Stimulated activated CD4-positive, alpha-beta T cell treated with anti-CD3 and anti-CD28 coated beads, Interleukin-15, amount 100 ng/mL, for 1 hour (primary cell): ENCODE results near the gene PHF12.
"Not testable (repeated sequence)": the region's sequence is repeated elsewhere in the genome, so short reads cannot be mapped to it uniquely, and the experiment has no call there.

Experiments
- DNase-seq, 2 donors: peaks; one replicate each; pipeline ENCODE4 v3.0.0-alpha.2; 2020; ENCODE audit warnings: low read depth in 1 of 2, low spot score in 1 of 2

PHF12 gene

GRCh38 chr17:28935744-28936460 lies 15.4 kb downstream of the PHF12 start:
- no peak for DNase-seq

- not testable (repeated sequence) for DNase-seq
These were observed 16.8 kb downstream of the PHF12 start for GRCh38 chr17:28934508-28934907.

GRCh38 chr17:28929787-28930186 lies 21.5 kb downstream of the PHF12 start:
- no peak for DNase-seq

GRCh38 chr17:28928061-28928460 lies 23.3 kb downstream of the PHF12 start:
- DNase-seq = no peak

- DNase-seq = no peak
These were observed 24.5 kb downstream of the PHF12 start for GRCh38 chr17:28926786-28927185.

- no peak for DNase-seq
These were observed 25.0 kb downstream of the PHF12 start for GRCh38 chr17:28926366-28926765.

GRCh38 chr17:28925912-28926365 lies 25.4 kb downstream of the PHF12 start:
- DNase-seq = peak in 1 of 2 donors; percentile 22

- no peak for DNase-seq
These were observed 31.1 kb downstream of the PHF12 start for GRCh38 chr17:28920201-28920600.

- no peak for DNase-seq
These were observed 33.0 kb downstream of the PHF12 start for GRCh38 chr17:28918295-28918694.

- no peak for DNase-seq
These were observed 33.9 kb downstream of the PHF12 start for GRCh38 chr17:28917465-28917864.

- DNase-seq = no peak
These were observed 34.3 kb downstream of the PHF12 start for GRCh38 chr17:28917029-28917428.

- peak in 1 of 2 donors; percentile 17 for DNase-seq
These were observed 34.9 kb downstream of the PHF12 start for GRCh38 chr17:28916302-28916934.

GRCh38 chr17:28912938-28913333 lies 38.4 kb downstream of the PHF12 start:
- DNase-seq = no peak

- DNase-seq = no peak
These were observed 38.9 kb downstream of the PHF12 start for GRCh38 chr17:28912281-28912937.

- no peak for DNase-seq
These were observed 39.8 kb downstream of the PHF12 start for GRCh38 chr17:28911411-28912045.

GRCh38 chr17:28910534-28910933 lies 40.8 kb downstream of the PHF12 start:
- no peak for DNase-seq

- DNase-seq = no peak
These were observed 42.6 kb downstream of the PHF12 start for GRCh38 chr17:28908640-28909167.

GRCh38 chr17:28907709-28908475 lies 43.4 kb downstream of the PHF12 start:
- no peak for DNase-seq

- DNase-seq = no peak
These were observed 44.4 kb downstream of the PHF12 start for GRCh38 chr17:28906706-28907438.

- DNase-seq = no peak
These were observed 45.0 kb downstream of the PHF12 start for GRCh38 chr17:28906276-28906675.
